GOT3 (cell line): ENCODE data around the gene ZNF653.
A peak's percentile ranks its signal among the peaks of the same experiment; 100 is the strongest.

ENCODE experiments used
- DNase-seq: peaks from one replicate; lab custom pipeline; 2025; ENCODE audit warnings: mixed read lengths; lab: John Stamatoyannopoulos, UW

The ZNF653 gene

DNA sequence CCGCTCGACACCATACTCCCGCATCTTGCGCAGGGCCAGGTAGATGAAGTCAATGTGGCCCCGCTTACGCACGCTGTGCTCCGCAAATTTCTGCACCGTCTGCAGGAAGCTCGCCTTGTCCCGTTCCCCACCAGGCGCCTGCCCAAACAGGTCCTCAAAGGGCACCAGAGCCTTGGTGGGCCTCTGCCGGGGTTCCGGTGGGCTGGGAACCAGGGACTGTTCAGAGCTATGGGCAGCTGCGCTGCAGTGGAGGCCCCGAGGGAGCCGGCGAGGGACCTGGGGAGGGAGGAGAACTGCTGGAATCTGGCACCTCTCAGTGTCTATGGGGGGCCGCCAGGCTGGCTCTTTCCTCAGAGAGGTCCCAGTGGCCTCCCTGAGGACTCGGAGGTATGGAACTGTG lies 8.3 kb upstream of the ZNF653 start:
- DNase-seq: no peak

GRCh38 chr19:11510444-11510843 lies 4.8 kb upstream of the ZNF653 start:
- DNase-seq: no peak

GRCh38 chr19:11507370-11508078 lies 1.9 kb upstream of the ZNF653 start:
- DNase-seq: no peak

DNA sequence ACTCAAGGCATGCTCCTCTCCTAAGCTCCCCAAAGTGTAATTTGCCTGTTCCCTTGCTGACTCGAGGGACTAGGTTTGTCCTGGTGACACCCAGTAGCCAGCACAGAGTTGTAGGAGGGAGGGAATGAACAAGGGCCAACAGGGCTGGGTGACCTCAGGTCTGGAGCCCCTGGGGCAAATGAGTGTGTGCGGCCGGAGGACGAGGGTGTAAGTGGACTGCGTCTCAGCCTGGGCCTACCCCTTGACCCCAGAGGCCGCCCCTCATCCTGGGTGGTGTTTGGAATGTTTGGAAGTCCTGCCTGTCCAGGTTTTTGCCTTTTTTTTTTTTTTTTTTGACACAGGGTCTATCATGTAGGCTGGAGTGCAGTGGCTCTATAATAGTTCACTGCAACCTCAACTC lies 1.3 kb upstream of the ZNF653 start:
- DNase-seq: no peak

DNA sequence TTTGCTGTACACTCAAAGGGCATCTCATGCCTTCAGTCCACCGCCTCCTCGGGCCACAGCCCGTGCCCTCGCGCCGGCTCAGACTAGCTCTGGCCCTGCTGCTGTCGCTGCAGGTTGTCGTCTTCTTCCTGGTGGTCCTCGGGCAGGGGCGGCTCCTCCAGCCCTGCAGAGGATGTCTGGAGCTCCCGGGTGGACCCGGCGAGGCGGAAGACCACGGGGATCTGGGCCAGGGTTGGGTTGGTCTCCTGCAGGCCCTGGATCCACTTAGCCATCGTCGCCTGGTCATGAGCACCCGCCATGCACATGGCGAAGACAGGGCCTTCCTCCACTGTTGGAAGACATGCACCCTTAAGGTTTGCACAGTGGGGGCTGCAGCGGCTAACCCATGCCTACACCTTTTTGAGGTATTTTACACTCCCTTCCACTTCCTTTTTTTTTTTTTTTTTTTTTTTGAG lies 489 bp upstream of the ZNF653 start:
- no peak for DNase-seq

DNA sequence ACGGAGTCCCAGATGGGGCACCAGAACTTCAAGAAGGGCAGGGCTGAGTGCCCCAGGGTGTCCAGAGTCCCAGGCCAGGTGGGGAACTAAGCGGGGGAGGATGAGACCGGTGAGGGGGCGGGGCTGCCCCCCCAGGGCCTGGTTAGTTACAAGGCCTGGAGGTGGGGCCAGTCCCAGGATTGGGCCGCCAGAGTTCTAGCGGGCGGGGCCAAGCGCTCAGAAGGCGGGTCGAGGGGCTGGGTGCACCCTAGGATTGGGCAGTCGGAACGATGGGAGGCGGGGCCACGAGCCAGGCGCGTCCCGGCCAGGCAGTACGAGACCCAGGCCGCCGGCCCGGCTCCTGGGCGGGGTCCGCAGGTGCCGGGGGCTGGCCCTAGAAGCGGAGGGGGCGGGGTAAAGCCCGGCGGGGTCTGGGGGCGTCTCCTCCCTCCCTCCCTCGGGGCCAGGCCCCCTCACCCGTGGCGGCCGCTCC lies 571 bp downstream of the ZNF653 start:
- peak; percentile 66 for DNase-seq

- DNase-seq: no peak
Observed at GRCh38 chr19:11504502-11505031, 1.1 kb downstream of the ZNF653 start.

DNA sequence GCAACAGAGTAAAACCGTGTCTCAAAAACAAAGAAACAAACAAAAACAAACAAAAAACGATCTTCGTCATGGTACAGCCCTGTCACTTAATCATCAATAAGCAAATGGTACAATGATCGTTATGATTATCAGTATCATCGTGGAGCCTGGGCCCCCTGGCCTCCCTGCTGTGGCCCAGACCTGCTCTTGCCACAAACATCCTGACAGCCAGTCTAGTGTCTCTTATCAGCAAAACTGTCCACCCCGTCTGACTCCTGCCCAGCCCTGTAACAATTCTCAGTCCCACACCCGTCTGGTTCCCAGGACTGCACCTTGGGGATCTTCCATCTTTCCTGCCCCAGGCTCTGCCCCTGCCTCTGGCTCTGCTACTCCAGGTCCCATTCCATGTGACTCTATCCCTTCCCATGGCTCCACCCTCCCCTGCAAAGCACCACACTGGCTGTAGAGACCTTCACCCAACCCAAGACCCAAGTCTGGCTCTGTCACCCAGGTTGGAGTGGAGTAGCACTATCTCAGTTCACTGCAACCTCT lies 5.7 kb downstream of the ZNF653 start:
- no peak for DNase-seq

DNA sequence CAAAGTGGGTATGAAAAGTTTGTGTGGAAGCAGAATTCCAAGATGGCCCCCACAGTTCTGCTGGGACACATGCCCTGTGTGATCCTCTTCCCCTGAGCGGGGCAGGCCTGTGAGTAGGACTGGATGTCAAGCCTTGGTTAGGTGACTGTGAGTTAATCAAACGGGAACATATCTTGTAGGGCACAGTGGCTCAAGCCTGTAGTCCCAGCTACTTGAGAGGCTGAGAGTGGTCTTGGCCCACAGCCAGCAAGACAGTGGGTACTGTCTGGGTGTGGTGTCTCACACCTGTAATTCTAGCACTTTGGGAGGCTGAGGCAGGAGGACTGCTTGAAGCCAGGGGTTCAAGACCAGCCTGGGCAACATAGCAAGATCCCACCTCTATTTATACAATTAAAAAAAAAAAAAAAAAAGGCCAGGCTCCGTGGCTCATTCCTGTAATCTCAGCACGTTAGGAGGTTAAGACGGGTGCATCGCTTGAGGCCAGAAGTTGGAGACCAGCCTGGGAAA lies 6.4 kb downstream of the ZNF653 start:
- no peak for DNase-seq

DNA sequence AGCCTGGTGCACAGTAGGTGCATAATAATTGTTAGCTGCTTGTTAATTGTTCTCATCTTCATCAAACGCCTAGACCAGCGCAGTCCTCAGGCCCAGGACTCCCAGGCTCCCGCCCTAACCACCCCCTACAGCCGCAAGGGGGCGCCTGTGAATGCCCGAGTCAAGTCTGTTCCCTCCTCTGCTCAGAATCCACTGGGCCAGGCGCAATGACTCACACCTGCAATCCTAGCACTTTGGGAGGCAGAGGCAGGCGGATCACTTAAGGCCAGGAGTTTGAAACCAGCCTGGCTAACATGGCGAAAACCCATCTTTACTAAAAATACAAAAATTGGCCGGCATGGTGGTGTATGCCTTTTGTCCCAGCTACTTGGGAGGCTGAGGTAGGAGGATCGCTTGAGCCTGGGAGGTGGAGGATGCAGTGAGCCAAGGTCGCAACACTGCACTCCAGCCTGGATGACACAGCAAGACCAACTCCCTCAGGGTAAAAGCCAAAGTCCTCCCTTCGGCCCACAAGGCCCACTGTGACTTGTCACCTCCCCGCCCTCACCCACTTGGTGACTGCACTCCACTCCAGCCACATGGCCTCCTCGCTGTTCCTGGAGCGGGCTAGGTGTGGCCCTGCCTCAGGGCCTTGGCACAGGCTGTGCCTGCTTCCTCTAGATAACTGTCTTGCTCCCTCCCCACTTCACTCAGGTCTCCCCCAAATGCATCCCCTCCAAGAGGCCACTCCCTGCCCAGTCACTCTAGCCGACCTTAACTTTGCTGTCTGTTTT lies 9.1 kb downstream of the ZNF653 start:
- DNase-seq: no peak

- DNase-seq: no peak
Observed at GRCh38 chr19:11495885-11496284, 9.8 kb downstream of the ZNF653 start.

DNA sequence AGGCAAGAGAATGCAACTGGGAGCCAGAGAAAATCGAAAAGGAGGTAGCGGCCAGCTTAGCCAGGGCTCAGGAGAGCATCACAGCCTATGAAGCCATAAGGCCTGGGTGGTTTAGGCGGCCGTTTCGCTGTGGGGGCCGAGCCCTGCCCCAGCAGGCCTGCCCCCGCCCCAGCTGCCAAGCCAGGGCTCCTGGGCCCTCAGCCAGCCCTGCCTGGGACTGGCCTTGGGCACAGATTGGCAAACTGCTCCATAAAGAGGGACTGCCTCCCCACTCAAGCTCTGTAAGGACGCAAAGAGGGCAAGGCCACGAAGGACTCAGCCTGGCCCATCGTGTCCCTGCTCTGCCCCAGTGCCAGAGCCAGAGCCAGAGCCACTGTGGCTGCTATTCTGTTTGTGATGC lies 10.2 kb downstream of the ZNF653 start:
- DNase-seq: no peak

- DNase-seq: no peak
Observed at GRCh38 chr19:11494634-11495285, 10.9 kb downstream of the ZNF653 start.

GRCh38 chr19:11489378-11489777 lies 16.3 kb downstream of the ZNF653 start:
- no peak for DNase-seq

- no peak for DNase-seq
Observed at GRCh38 chr19:11486661-11487503, 18.8 kb downstream of the ZNF653 start.

GRCh38 chr19:11485245-11485837 lies 20.3 kb downstream of the ZNF653 start:
- DNase-seq: no peak

GRCh38 chr19:11483366-11484111 lies 22.1 kb downstream of the ZNF653 start:
- no peak for DNase-seq

DNA sequence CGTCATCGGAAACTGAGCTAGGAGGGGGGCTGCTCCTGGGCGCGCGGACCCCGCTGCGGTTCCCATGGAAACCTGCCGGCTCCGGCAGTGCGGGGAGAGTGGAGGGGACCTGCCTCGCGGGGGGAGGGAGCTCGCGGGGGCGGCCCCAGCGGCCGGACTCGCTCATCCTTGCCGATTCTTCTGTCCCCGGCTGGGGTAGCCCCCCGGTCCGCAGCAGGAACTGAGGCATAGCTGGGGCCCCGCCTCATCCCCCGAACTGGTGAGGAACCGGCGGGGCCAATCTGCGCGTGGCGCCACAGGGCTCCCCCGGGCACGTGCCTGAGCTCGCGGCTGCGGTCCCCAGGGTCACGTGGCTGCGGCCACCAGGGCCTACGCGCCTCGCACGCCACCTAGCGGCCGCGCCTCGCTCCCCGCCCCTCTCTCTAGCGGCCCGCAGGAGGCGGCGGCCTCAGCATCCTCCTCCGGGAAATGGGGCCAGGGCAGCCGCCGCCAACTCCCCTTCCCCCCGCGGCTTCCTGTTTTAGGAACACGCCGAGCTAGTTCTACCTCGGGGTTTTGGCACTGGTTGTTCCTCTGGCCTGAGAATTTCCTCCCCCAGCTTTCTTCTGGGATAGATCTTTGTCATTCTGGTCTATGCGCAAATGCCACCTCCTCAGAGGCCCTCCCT lies 23.1 kb downstream of the ZNF653 start:
- peak; percentile 46 for DNase-seq
